Measurements from ENCODE around the gene ABCA13.

- no peak for TF ChIP-seq TAF1 (IDR thresholded peaks at IDR 0.05; ENCODE audit: low read depth)
- TF ChIP-seq NFIC (IDR thresholded peaks at IDR 0.05): no peak
- TF ChIP-seq TCF12 (IDR thresholded peaks at IDR 0.05; ENCODE audit: low read depth): no peak
- TF ChIP-seq EP300 (IDR thresholded peaks at IDR 0.05; ENCODE audit: borderline replicate concordance): no peak
- no peak for TF ChIP-seq CEBPB (IDR thresholded peaks at IDR 0.05)
Measured at GRCh38 chr7:48426966-48427555, 255.8 kb downstream of the ABCA13 start.

Data from Ishikawa (cell line).